ENCODE data around the gene MAN1C1. TPM values are rescaled to one million over a fixed set of nuclear protein-coding genes. Genes with fewer than 3 reads are reported as not detected.

The MAN1C1 gene
- total and polyA plus RNA-seq, 7 donors = 0.69 to 32.1 (median 12.8) TPM

GRCh38 chr1:25793585-25794170 is 177.1 kb downstream of the MAN1C1 start:
- no peaks in the 10 kb centered on the region for H3K27me3 ChIP-seq
- TF ChIP-seq EP300 (IDR thresholded peaks at IDR 0.05) = no peak
- TF ChIP-seq POLR2AphosphoS5 (IDR thresholded peaks at IDR 0.05) = no peak
- TF ChIP-seq POLR2A (IDR thresholded peaks at IDR 0.05) = no peak
- TF ChIP-seq CTCF (IDR thresholded peaks at IDR 0.05) = no peak
- peaks cover 0 to 16% (median 4%) of the 10 kb centered on the region in 4 donors for H3K4me1 ChIP-seq
- peaks cover 0 to 5% (median 0%) of the 10 kb centered on the region in 4 donors for H3K36me3 ChIP-seq
- 71 to 87% methylated on average over 7 of the region's 7 CpGs for WGBS, 2 donors
- H3K9me3 ChIP-seq = no peaks in the 10 kb centered on the region
- H3K4me3 ChIP-seq = no peak overlapping the region
- no peak for DNase-seq
- intact Hi-C loops (cut with DNase I) = no loop called here
- no peak overlapping the region for H3K27ac ChIP-seq

GRCh38 chr1:25794325-25794724 is 177.7 kb downstream of the MAN1C1 start:
- peaks cover 0 to 1% (median 0%) of the 10 kb centered on the region in 4 donors for H3K36me3 ChIP-seq
- H3K27me3 ChIP-seq = no peaks in the 10 kb centered on the region
- WGBS, 2 donors = 68 to 71% methylated on average over 8 of the region's 8 CpGs
- H3K9me3 ChIP-seq = no peaks in the 10 kb centered on the region
- no peak overlapping the region for H3K27ac ChIP-seq
- no peak for DNase-seq
- intact Hi-C loops (cut with DNase I) = no loop called here
- no peak overlapping the region for H3K4me3 ChIP-seq
- peaks cover 0 to 22% (median 8%) of the 10 kb centered on the region in 4 donors for H3K4me1 ChIP-seq
- TF ChIP-seq POLR2A (IDR thresholded peaks at IDR 0.05) = no peak
- TF ChIP-seq POLR2AphosphoS5 (IDR thresholded peaks at IDR 0.05) = no peak
- no peak for TF ChIP-seq CTCF (IDR thresholded peaks at IDR 0.05)
- TF ChIP-seq EP300 (IDR thresholded peaks at IDR 0.05) = no peak

GRCh38 chr1:25795211-25795610 is 178.6 kb downstream of the MAN1C1 start:
- Histone ChIP-seq H3K36me3 (no peaks in the 10 kb centered on the region), H3K27ac (no peak overlapping the region), H3K4me3 (no peak overlapping the region), H3K9me3 (no peaks in the 10 kb centered on the region), H3K4me1 (peaks cover 0 to 27% (median 13%) of the 10 kb centered on the region in 4 donors), H3K27me3 (no peaks in the 10 kb centered on the region)
- intact Hi-C loops (cut with DNase I) = loop anchor here (5.0 kb wide), 1 partner anchor 93 kb away; no protein-coding TSS in a partner anchor
- TF ChIP-seq CTCF (IDR thresholded peaks at IDR 0.05) = no peak
- TF ChIP-seq POLR2AphosphoS5 (IDR thresholded peaks at IDR 0.05) = no peak
- TF ChIP-seq EP300 (IDR thresholded peaks at IDR 0.05) = no peak
- no peak for TF ChIP-seq POLR2A (IDR thresholded peaks at IDR 0.05)
- DNase-seq = no peak
- 26 to 66% methylated on average over 2 of the region's 2 CpGs for WGBS, 2 donors

- 70 to 73% methylated on average over 22 of the region's 22 CpGs for WGBS, 2 donors
- intact Hi-C loops (cut with DNase I) = loop anchor here (1.0 to 5.0 kb wide), 2 partner anchors 94 to 186 kb away; no protein-coding TSS in a partner anchor
- DNase-seq = no peak
- TF ChIP-seq EP300 (IDR thresholded peaks at IDR 0.05) = no peak
- Histone ChIP-seq H3K4me3 (no peak overlapping the region), H3K4me1 (peaks cover 0 to 33% (median 20%) of the 10 kb centered on the region in 4 donors), H3K36me3 (no peaks in the 10 kb centered on the region), H3K9me3 (no peaks in the 10 kb centered on the region), H3K27ac (peak overlapping the region in 2 of 4 donors; percentile 40), H3K27me3 (no peaks in the 10 kb centered on the region)
Measured at GRCh38 chr1:25795946-25796810, 179.6 kb downstream of the MAN1C1 start.

GRCh38 chr1:25796811-25797458 is 180.3 kb downstream of the MAN1C1 start:
- intact Hi-C loops (cut with DNase I) = loop anchor here (1.0 to 5.0 kb wide), 2 partner anchors 95 to 187 kb away; no protein-coding TSS in a partner anchor
- peak; percentile 90 for DNase-seq
- Histone ChIP-seq H3K4me3 (no peak overlapping the region), H3K27ac (peak overlapping the region in 2 of 4 donors; percentile 40), H3K27me3 (no peaks in the 10 kb centered on the region), H3K36me3 (no peaks in the 10 kb centered on the region), H3K9me3 (no peaks in the 10 kb centered on the region), H3K4me1 (peaks cover 0 to 41% (median 26%) of the 10 kb centered on the region in 4 donors)
- TF ChIP-seq EP300 (IDR thresholded peaks at IDR 0.05) (no peak), POLR2AphosphoS5 (IDR thresholded peaks at IDR 0.05) (peak in 1 of 4 donors; percentile 11), POLR2A (IDR thresholded peaks at IDR 0.05) (no peak), CTCF (IDR thresholded peaks at IDR 0.05) (peak; percentile 71 to 84 (median 84))
- 7 to 8% methylated on average over 19 of the region's 19 CpGs for WGBS, 2 donors

Data from sigmoid colon (tissue), 7 donors.